Right lobe of liver (tissue), 6 donors: ENCODE measurements around the gene SDF4. TPM values are rescaled to one million over a fixed set of nuclear protein-coding genes. Genes with fewer than 3 reads are reported as not detected.

Experiments
- ATAC-seq, 4 donors: fragments of 200-7000 bp; cut with Tn5 transposase; one replicate each; pipeline ENCODE4 v1.9.1; 2020; ENCODE audit warnings: mild to moderate bottlenecking in 4 of 4, moderate library complexity in 4 of 4
- DNase-seq, 3 donors: peaks; one replicate each; pipeline ENCODE4 v3.0.0-alpha.2; 2020
- H3K27ac ChIP-seq, 3 donors: fragments of 200-600 bp; one replicate each; pipeline ENCODE4 v1.8.0; 2022
- H3K27me3 ChIP-seq, 2 donors: fragments of 200-600 bp; one replicate each; pipeline ENCODE4 v1.8.0; 2022
- H3K36me3 ChIP-seq, 4 donors: fragments of 200-600 bp; sonication (generic) in 1 of 4; one replicate each; pipeline versions ENCODE4 v1.5.1 to v1.8.0; 2017 to 2022; ENCODE audit warnings: control low read depth in 1 of 4
- H3K4me1 ChIP-seq, 4 donors: fragments of 200-600 bp; sonication (generic) in 1 of 4; one replicate each; pipeline versions ENCODE4 v1.5.1 to v1.8.0; 2017 to 2022; ENCODE audit warnings: control low read depth in 1 of 4
- H3K4me3 ChIP-seq, 3 donors: fragments of 200-600 bp; one replicate each; pipeline ENCODE4 v1.8.0; 2022
- H3K9me3 ChIP-seq, 4 donors: fragments of 200-600 bp; sonication (generic) in 1 of 4; one replicate each; pipeline versions ENCODE4 v1.5.1 to v1.8.0; 2017 to 2022; ENCODE audit warnings: control low read depth in 1 of 4
- POLR2A ChIP-seq: fragments of 450-650 bp; IDR thresholded peaks from one replicate; pipeline ENCODE4 v1.6.1; 2017; ENCODE audit warnings: antibody characterized with exemption, mild to moderate bottlenecking
- WGBS: methylation state at CpG from one replicate; pipeline ENCODE4 v1.1.6; 2018; ENCODE audit warnings: low coverage, low lambda C conversion rate; ENCODE audit not compliant: insufficient coverage; ENCODE audit errors: missing lambda C conversion rate; 5-methylcytosine and 5-hydroxymethylcytosine counted together
- intact Hi-C, 2 donors: fragments of 100-400 bp; cut with DNase I; formaldehyde crosslinking; loops; one replicate each; pipeline versions ENCODE4 v1.11.2 to v1.14.1; 2022
- total RNA-seq, 6 experiments: library from RNA; depleted of rRNA in 2 of 6; stranded (reverse); fragments of >200 nt in 2 of 6; fragmentation: NEBNext Ultra II Directional in 3 of 6; extraction: Animal tissue kit (Norgen Biotek cat#: 25700) in 3 of 6; gene quantifications; one replicate each; pipeline versions ENCODE4 v1.1.0 to v1.2.4, GENCODE V29; 2016 to 2023
- TF ChIP-seq, protein P1 (sequence below), 4 donors: fragments of 200-600 bp in 3 of 4; fragments of 450-650 bp in 1 of 4; IDR thresholded peaks; one replicate each; pipeline versions ENCODE4 v1.5.1 to v1.8.0; 2016 to 2022; ENCODE audit warnings: antibody characterized with exemption in 4 of 4, mild to moderate bottlenecking in 2 of 4
- donor health status: DM: no; HTN: yes; CAD: no.
- donor health status: DM: no; HTN: no; CAD: no.
- donor health status: DM: no; HTN: no; CAD: no.
- donor health status: DM: no; HTN: yes; CAD: no.
- donor health status: DM: no; HTN: yes; CAD: no.

Gene SDF4
- total RNA-seq, 6 experiments from 2014 or later = 112 to 148 (median 142) TPM

GRCh38 chr1:1236945-1237873, 5.4 kb upstream of the SDF4 start:
- 40% methylated on average over 1 of the region's 34 CpGs for WGBS
- no peak for TF ChIP-seq POLR2A
- TF ChIP-seq, protein P1, sequence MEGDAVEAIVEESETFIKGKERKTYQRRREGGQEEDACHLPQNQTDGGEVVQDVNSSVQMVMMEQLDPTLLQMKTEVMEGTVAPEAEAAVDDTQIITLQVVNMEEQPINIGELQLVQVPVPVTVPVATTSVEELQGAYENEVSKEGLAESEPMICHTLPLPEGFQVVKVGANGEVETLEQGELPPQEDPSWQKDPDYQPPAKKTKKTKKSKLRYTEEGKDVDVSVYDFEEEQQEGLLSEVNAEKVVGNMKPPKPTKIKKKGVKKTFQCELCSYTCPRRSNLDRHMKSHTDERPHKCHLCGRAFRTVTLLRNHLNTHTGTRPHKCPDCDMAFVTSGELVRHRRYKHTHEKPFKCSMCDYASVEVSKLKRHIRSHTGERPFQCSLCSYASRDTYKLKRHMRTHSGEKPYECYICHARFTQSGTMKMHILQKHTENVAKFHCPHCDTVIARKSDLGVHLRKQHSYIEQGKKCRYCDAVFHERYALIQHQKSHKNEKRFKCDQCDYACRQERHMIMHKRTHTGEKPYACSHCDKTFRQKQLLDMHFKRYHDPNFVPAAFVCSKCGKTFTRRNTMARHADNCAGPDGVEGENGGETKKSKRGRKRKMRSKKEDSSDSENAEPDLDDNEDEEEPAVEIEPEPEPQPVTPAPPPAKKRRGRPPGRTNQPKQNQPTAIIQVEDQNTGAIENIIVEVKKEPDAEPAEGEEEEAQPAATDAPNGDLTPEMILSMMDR (IDR thresholded peaks at IDR 0.05) = no peak
- DNase-seq = no peak
- Histone ChIP-seq H3K4me1 (peaks cover 0 to 34% (median 0%) of the 10 kb centered on the region in 4 donors), H3K27ac (no peak overlapping the region), H3K9me3 (no peaks in the 10 kb centered on the region), H3K27me3 (no peaks in the 10 kb centered on the region), H3K4me3 (no peak overlapping the region), H3K36me3 (no peaks in the 10 kb centered on the region)
- intact Hi-C loops = no loop called here
- ATAC-seq = peak in 3 of 4 donors; percentile 23 to 64 (median 31)

- no peak for ATAC-seq
- DNase-seq = no peak
- 80% methylated on average over 1 of the region's 22 CpGs for WGBS
- Histone ChIP-seq H3K27ac (no peak overlapping the region), H3K4me3 (no peak overlapping the region), H3K36me3 (no peaks in the 10 kb centered on the region), H3K4me1 (peaks cover 0 to 34% (median 0%) of the 10 kb centered on the region in 4 donors), H3K9me3 (no peaks in the 10 kb centered on the region), H3K27me3 (no peaks in the 10 kb centered on the region)
- intact Hi-C loops = no loop called here
- TF ChIP-seq POLR2A = no peak
- TF ChIP-seq, protein P1 (IDR thresholded peaks at IDR 0.05) = no peak
These were observed 4.5 kb upstream of the SDF4 start for GRCh38 chr1:1236176-1236763.

GRCh38 chr1:1235016-1235744, 3.4 kb upstream of the SDF4 start:
- TF ChIP-seq POLR2A = no peak
- TF ChIP-seq, protein P1 (IDR thresholded peaks at IDR 0.05) = no peak
- DNase-seq (no peak), ATAC-seq (no peak)
- intact Hi-C loops = no loop called here
- Histone ChIP-seq H3K9me3 (no peaks in the 10 kb centered on the region), H3K4me1 (peaks cover 0 to 42% (median 3%) of the 10 kb centered on the region in 4 donors), H3K27ac (no peak overlapping the region), H3K27me3 (no peaks in the 10 kb centered on the region), H3K4me3 (no peak overlapping the region), H3K36me3 (no peaks in the 10 kb centered on the region)
- WGBS = 63% methylated on average over 3 of the region's 27 CpGs

- intact Hi-C loops = no loop called here
- ATAC-seq (no peak), DNase-seq (no peak)
- Histone ChIP-seq H3K4me1 (peaks cover 0 to 39% (median 7%) of the 10 kb centered on the region in 4 donors), H3K27me3 (no peaks in the 10 kb centered on the region), H3K27ac (no peak overlapping the region), H3K36me3 (no peaks in the 10 kb centered on the region), H3K9me3 (no peaks in the 10 kb centered on the region), H3K4me3 (no peak overlapping the region)
- TF ChIP-seq, protein P1 (IDR thresholded peaks at IDR 0.05) = no peak
- TF ChIP-seq POLR2A = no peak
- 90% methylated on average over 2 of the region's 28 CpGs for WGBS
These were observed 2.5 kb upstream of the SDF4 start for GRCh38 chr1:1234180-1234808.
